Camera-type eye (tissue), 1 donor: ENCODE measurements around the gene IGFL3. TPM values are rescaled to one million over a fixed set of nuclear protein-coding genes. Genes with fewer than 3 reads are reported as not detected.

Experiments
- total RNA-seq: library from RNA; depleted of rRNA; stranded (reverse); fragments of >200 nt; gene quantifications from one replicate; pipeline ENCODE4 v1.2.3, GENCODE V29; 2014

The IGFL3 gene
- not detected for total RNA-seq

GRCh38 chr19:46124638-46125115 lies at the start of gene IGFL3:
Gene IGFL3, minus strand, starts transcription at chr19:46124688. Its CDS starts 39 bp downstream, at chr19:46124649.

GRCh38 chr19:46147791-46148288 lies 23.4 kb upstream of the IGFL3 start, which contains the start of gene IGFL2:
Gene IGFL2, plus strand, starts transcription at chr19:46148238. Its CDS starts 41 bp downstream, at chr19:46148279.

Other genes starting within 250 kb of the IGFL3 start
- 39.5 TPM for gene IRF2BP1, start 238.5 kb downstream of the IGFL3 start, total RNA-seq
- 3.2 TPM for gene MYPOP, start 222.1 kb downstream of the IGFL3 start, total RNA-seq
- not detected for gene NANOS2, start 209.9 kb downstream of the IGFL3 start, total RNA-seq
- gene NOVA2, start 150.8 kb downstream of the IGFL3 start, total RNA-seq: 10.1 TPM
- gene CCDC61, start 129.2 kb downstream of the IGFL3 start, total RNA-seq: 10.3 TPM
- 0.93 TPM for gene PGLYRP1, start 101.6 kb downstream of the IGFL3 start, total RNA-seq
- 0.77 TPM for gene IGFL4, start 83.7 kb downstream of the IGFL3 start, total RNA-seq
- gene IGFL2, start 23.6 kb upstream of the IGFL3 start, total RNA-seq: not detected
- gene IGFL1, start 105.1 kb upstream of the IGFL3 start, total RNA-seq: not detected
- gene HIF3A, start 172.4 kb upstream of the IGFL3 start, total RNA-seq: 73.6 TPM
- 68.8 TPM for gene PPP5C, start 222.4 kb upstream of the IGFL3 start, total RNA-seq